Measurements from ENCODE around the gene JUND. TPM values are rescaled to one million over a fixed set of nuclear protein-coding genes. Genes with fewer than 3 reads are reported as not detected.

JUND gene
- total RNA-seq, 1 experiment from 2014 or later, result 221 TPM

DNA sequence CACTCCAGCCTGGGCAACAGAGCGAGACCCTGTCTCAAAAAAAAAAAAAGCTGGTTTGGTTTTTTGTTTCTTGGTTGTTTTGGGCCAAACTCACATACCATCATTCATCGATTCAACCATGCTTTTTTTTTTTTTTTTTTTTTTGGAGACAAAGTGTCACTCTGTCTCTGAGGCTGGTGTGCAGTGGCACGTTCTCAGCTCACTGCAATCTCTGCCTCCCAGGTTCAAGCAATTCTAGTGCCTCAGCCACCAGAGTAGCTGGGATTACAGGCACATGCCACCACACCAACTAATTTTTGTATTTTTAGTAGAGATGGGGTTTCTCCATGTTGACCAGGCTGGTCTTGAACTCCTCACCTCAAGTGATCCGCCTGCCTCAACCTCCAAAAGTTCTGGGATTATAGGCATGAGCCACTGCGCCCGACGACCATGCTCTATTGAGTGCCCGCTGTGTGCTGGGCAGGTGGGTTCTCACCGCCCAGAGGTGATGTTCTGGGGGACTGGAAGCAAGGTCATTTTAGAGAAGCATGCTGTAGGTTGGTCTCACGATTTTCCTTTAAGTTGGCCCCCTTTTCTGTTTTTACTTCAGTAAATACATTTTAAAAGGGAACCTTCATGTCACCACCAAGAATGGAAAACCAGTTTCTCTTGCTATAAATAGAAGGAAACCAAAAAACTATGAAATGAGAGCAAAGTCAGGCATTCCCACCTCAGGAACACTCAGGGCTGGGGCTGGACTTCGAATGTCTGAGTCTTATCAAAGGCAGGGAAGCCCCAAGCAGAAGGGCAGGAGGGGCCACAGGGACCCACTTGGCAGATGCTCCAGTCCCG lies 8.3 kb upstream of the JUND start:
- Histone ChIP-seq H3K4me3 (replicated peaks in 1 of 2; ENCODE audit: low read depth in 1 of 2, low read length in 2 of 2) (no peak overlapping the region), H3K9me2 (ENCODE audit: insufficient read depth) (no peaks in the 10 kb centered on the region), H3K9ac (ENCODE audit: low read length) (no peak overlapping the region), H3K27me3 (ENCODE audit: insufficient read depth, low read length) (no peaks in the 10 kb centered on the region), H4K20me1 (ENCODE audit: insufficient read depth) (no peaks in the 10 kb centered on the region), H3K9me3 (ENCODE audit: control insufficient read depth in 1 of 2, insufficient read depth in 1 of 2, low read depth in 1 of 2, low read length in 2 of 2) (no peaks in the 10 kb centered on the region), H3K36me3 (ENCODE audit: control insufficient read depth in 1 of 2, insufficient read depth in 2 of 2, low read length in 2 of 2) (no peaks in the 10 kb centered on the region), H3K4me1 (ENCODE audit: control insufficient read depth in 1 of 2, insufficient read depth in 2 of 2, low read length in 2 of 2) (peaks cover 39 to 66% of the 10 kb centered on the region in 2 experiments), H3K27ac (ENCODE audit: low read depth, low read length) (0 out of 2 replicates have a peak overlapping the region, but pooled peaks have one; percentile 20), H3K79me2 (ENCODE audit: insufficient read depth, low read length) (no peaks in the 10 kb centered on the region), H3K4me2 (ENCODE audit: low read length) (peak overlapping the region; percentile 98), H2AFZ (ENCODE audit: low read depth, low read length, poor library complexity, severe bottlenecking) (no peak overlapping the region)
- CTCF ChIA-PET, result interaction anchor here (0.7 kb wide), 1 partner anchor 12 kb away, joined by 4 read pairs; no protein-coding TSS in a partner anchor
- DNase-seq (ENCODE audit: low read depth, low spot score) (no peak), ATAC-seq (no peak)
- intact Hi-C loops (cut with micrococcal nuclease), result no loop called here
- no TSS peak for BruUV-seq (replicated peaks)
- POLR2A ChIA-PET, result interaction anchor here (0.7 to 4.4 kb wide), 4 partner anchors 8 to 289 kb away, joined by 3 to 138 read pairs (median 4); partner anchors contain the start of genes GDF15 and JUND
- RAD21 ChIA-PET (ENCODE audit: low non-redundant PET in 1 of 2, low total read pairs in 2 of 2, uncharacterized antibody in 2 of 2, unreplicated experiment in 2 of 2), result interaction anchor here in 1 of 2 experiments (0.7 kb wide), 1 partner anchor 130 kb away, joined by 6 read pairs; no protein-coding TSS in a partner anchor
- TF ChIP-seq EZH2phosphoT487 (IDR thresholded peaks at IDR 0.05; ENCODE audit: borderline replicate concordance), result no peak
- TF ChIP-seq CBX3 (IDR thresholded peaks at IDR 0.05; ENCODE audit: low read depth), result no peak
- TF ChIP-seq, protein P1, sequence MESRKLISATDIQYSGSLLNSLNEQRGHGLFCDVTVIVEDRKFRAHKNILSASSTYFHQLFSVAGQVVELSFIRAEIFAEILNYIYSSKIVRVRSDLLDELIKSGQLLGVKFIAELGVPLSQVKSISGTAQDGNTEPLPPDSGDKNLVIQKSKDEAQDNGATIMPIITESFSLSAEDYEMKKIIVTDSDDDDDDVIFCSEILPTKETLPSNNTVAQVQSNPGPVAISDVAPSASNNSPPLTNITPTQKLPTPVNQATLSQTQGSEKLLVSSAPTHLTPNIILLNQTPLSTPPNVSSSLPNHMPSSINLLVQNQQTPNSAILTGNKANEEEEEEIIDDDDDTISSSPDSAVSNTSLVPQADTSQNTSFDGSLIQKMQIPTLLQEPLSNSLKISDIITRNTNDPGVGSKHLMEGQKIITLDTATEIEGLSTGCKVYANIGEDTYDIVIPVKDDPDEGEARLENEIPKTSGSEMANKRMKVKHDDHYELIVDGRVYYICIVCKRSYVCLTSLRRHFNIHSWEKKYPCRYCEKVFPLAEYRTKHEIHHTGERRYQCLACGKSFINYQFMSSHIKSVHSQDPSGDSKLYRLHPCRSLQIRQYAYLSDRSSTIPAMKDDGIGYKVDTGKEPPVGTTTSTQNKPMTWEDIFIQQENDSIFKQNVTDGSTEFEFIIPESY (IDR thresholded peaks at IDR 0.05; ENCODE audit: extremely low read depth, insufficient replicate concordance, low read length), result no peak
- no peak for TF ChIP-seq JUND (IDR thresholded peaks at IDR 0.05)
- no peak for TF ChIP-seq POLR2AphosphoS5 (IDR thresholded peaks at IDR 0.05; ENCODE audit: low read depth, low read length)
- TF ChIP-seq ZNF274 (IDR thresholded peaks at IDR 0.05; ENCODE audit: low read depth, low read length), result no peak
- TF ChIP-seq EZH2 (IDR thresholded peaks at IDR 0.05), result no peak
- TF ChIP-seq SP1 (IDR thresholded peaks at IDR 0.05; ENCODE audit: low read depth), result no peak

Measured in HCT116 (cell line).